GM12878 (cell line): ENCODE results near the gene IFNL1. TPM values are rescaled to one million over a fixed set of nuclear protein-coding genes. Genes with fewer than 3 reads are reported as not detected.
A peak's percentile ranks its signal among the peaks of the same experiment; 100 is the strongest.

Experiments used
- ATAC-seq: fragments of 200-7000 bp; cut with Tn5 transposase; 3 replicates; pipeline ENCODE4 v1.9.1; 2020; ENCODE audit warnings: mild to moderate bottlenecking, moderate library complexity
- BruUV-seq: library from RNA; stranded (reverse); fragments of 400-500 nt; replicated peaks from 2 replicates; lab custom pipeline; 2021; lab: Mats Ljungman, UMichigan
- CTCF ChIA-PET: fragments of 300-600 bp; sonication (Branson Sonifier 250); formaldehyde crosslinking; extraction: SDS; loops from one replicate; lab custom pipeline; 2021; ENCODE audit warnings: inconsistent platforms; lab: Yijun Ruan, JAX
- POLR2A ChIA-PET: fragments of 350-600 bp; formaldehyde crosslinking; extraction: SDS; loops from one replicate; lab custom pipeline; 2021; ENCODE audit warnings: inconsistent platforms; lab: Charles Lee
- RAD21 ChIA-PET: fragments of 300-600 bp; sonication (Branson Sonifier 250); formaldehyde crosslinking; loops from one replicate; lab custom pipeline; 2023; ENCODE audit warnings: antibody characterized with exemption; ENCODE audit not compliant: unreplicated experiment; lab: Charles Lee
- SMC1A ChIA-PET: fragments of 300-600 bp; sonication (Branson Sonifier 250); formaldehyde crosslinking; loops from one replicate; lab custom pipeline; 2023; ENCODE audit not compliant: unreplicated experiment, uncharacterized antibody; lab: Charles Lee
- DNase-seq: peaks from one replicate; pipeline ENCODE4 v3.0.0-alpha.2; 2011; ENCODE audit warnings: low read depth, low spot score
- FAIRE-seq: peaks from 3 replicates; lab custom pipeline; 2011; peaks lifted over from hg19 to GRCh38; lab: Jason Lieb, UNC
- H2AFZ ChIP-seq: 2 replicates; pipeline ENCODE4 v1.6.0; 2011; ENCODE audit warnings: low read depth, low read length, control low read depth; ENCODE audit not compliant: control insufficient read depth
- H3K27ac ChIP-seq: 2 replicates; pipeline ENCODE4 v1.5.1; 2011; ENCODE audit warnings: control low read depth; ENCODE audit not compliant: control insufficient read depth, insufficient read depth
- H3K27me3 ChIP-seq, 2 experiments: replicated peaks in 1 of 2; 2 replicates each; pipeline versions ENCODE4 v1.6.0 to v1.6.1; 2011; ENCODE audit warnings: low read length in 1 of 2; ENCODE audit not compliant: control insufficient read depth in 2 of 2, insufficient read depth in 2 of 2
- H3K36me3 ChIP-seq, 2 experiments: 2 replicates each; pipeline ENCODE4 v1.5.1; 2011; ENCODE audit warnings: low read length in 1 of 2; ENCODE audit not compliant: control insufficient read depth in 2 of 2, insufficient read depth in 2 of 2
- H3K4me1 ChIP-seq: 2 replicates; pipeline ENCODE4 v1.6.1; 2011; ENCODE audit warnings: mild to moderate bottlenecking, low read length, moderate library complexity, mixed read lengths; ENCODE audit not compliant: control insufficient read depth, insufficient read depth
- H3K4me2 ChIP-seq: 2 replicates; pipeline ENCODE4 v1.6.0; 2011; ENCODE audit warnings: control low read depth; ENCODE audit not compliant: control insufficient read depth, insufficient read depth
- H3K4me3 ChIP-seq: fragments of 200-600 bp; sonication (generic); 2 replicates; pipeline ENCODE4 v1.5.1; 2016
- H3K79me2 ChIP-seq: 2 replicates; pipeline ENCODE4 v1.6.0; 2011; ENCODE audit warnings: low read length; ENCODE audit not compliant: control insufficient read depth, insufficient read depth
- H3K9ac ChIP-seq: 2 replicates; pipeline ENCODE4 v1.8.0; 2011; ENCODE audit warnings: low read length, control low read depth, mixed read lengths; ENCODE audit not compliant: control insufficient read depth, insufficient read depth
- H3K9me3 ChIP-seq: replicated peaks from 3 replicates; pipeline ENCODE4 v1.5.1; 2011; ENCODE audit warnings: mild to moderate bottlenecking, low read length; ENCODE audit not compliant: control insufficient read depth, insufficient read depth
- H4K20me1 ChIP-seq: 2 replicates; pipeline ENCODE4 v1.6.0; 2011; ENCODE audit not compliant: control insufficient read depth, insufficient read depth
- ASH2L ChIP-seq: fragments of 300-600, 200-600 bp; sonication (generic); IDR thresholded peaks from 2 replicates; pipeline ENCODE4 v1.6.1; 2017; ENCODE audit warnings: low read depth, mild to moderate bottlenecking, borderline replicate concordance
- KLF5 ChIP-seq: fragments of 450-650 bp; IDR thresholded peaks from 2 replicates; pipeline ENCODE4 v1.6.1; 2014; ENCODE audit warnings: mild to moderate bottlenecking; ENCODE audit not compliant: partially characterized antibody
- RFX5 ChIP-seq: IDR thresholded peaks from 2 replicates; pipeline ENCODE4 v1.6.1; 2011; ENCODE audit warnings: low read depth, low read length, improper control_type of control experiment
- WGBS: methylation state at CpG from one replicate; pipeline ENCODE4 v1.1.6; 2016; ENCODE audit warnings: low lambda C conversion rate; ENCODE audit not compliant: insufficient replicate concordance, insufficient coverage; ENCODE audit errors: missing lambda C conversion rate; 5-methylcytosine and 5-hydroxymethylcytosine counted together
- in situ Hi-C: fragments of 300-500 bp; cut with MboI; formaldehyde crosslinking; loops from 9 replicates; pipeline ENCODE4 v1.14.3; 2018; ENCODE audit warnings: mixed read lengths
- intact Hi-C: fragments of 100-400 bp; cut with micrococcal nuclease; formaldehyde crosslinking; loops from one replicate; pipeline ENCODE4 v1.14.2; 2022; ENCODE audit not compliant: unreplicated experiment
- polyA plus RNA-seq, 11 experiments: library from polyadenylated mRNA; depleted of rRNA in 4 of 11; unstranded in 6 of 11; stranded (reverse) in 5 of 11; fragments of >200 nt; fragmentation: Nextera tagmentation in 4 of 11; fragmentation: Illumina TruSeq in 1 of 11; extraction: Ambion mirVana in 4 of 11; extraction: Trizol in 1 of 11; gene quantifications; 1 replicate in 1 of 11; 2 replicates in 10 of 11; pipeline versions ENCODE4 v1.2.1 to v1.2.3, GENCODE V29; 2011 to 2016; ENCODE audit warnings: inconsistent platforms in 2 of 11, missing spikeins in 2 of 11, low read depth in 1 of 11
- total RNA-seq, 4 experiments: library from RNA; depleted of rRNA in 3 of 4; stranded (reverse); fragments of >200 nt in 3 of 4; fragmentation: Illumina TruSeq in 1 of 4; extraction: Trizol in 1 of 4; gene quantifications; 2 replicates each; pipeline versions ENCODE4 v1.2.1 to v1.2.3, GENCODE V29; 2013 to 2021
- TF ChIP-seq, protein P1 (sequence below): IDR thresholded peaks from 2 replicates; pipeline ENCODE4 v1.6.1; 2011; ENCODE audit warnings: low read depth, mild to moderate bottlenecking, low read length, moderate library complexity, borderline replicate concordance; ENCODE audit errors: extremely low read depth
- TF ChIP-seq, protein P2 (sequence below): IDR thresholded peaks from 2 replicates; pipeline ENCODE4 v1.6.1; 2011; ENCODE audit warnings: low read depth, low read length, improper control_type of control experiment, borderline replicate concordance

The IFNL1 gene
- total and polyA plus RNA-seq, 10 of the 15 experiments (the other 5 are each of a cell fraction or from before 2014, with no cell fraction given), result not detected

DNA sequence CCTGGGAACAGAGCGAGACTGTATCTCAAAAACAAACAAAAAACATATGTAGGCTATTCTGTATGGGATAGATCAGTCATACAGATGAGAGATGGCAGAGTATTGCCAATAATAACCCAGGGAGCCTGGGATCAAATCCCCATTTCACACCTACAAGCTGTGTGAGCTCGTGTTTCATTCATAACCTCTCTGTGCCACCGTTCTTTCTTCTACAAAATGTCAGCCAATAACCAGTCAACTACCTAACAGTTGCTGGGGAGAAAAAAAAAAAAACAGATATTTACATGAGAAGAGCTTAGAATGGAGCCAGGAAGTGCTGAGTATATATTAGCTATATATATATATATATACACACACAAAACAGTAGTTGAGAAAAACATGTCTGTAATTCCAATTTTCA lies 34.5 kb upstream of the IFNL1 start:
- 2% methylated on average over 3 of the region's 3 CpGs for WGBS
- ChIA-PET CTCF (no interaction called here), POLR2A (interaction anchor here (0.6 kb wide), 2 partner anchors 39 to 929 kb away, joined by 3 read pairs; no protein-coding TSS in a partner anchor), RAD21 (no interaction called here), SMC1A (no interaction called here)
- Histone ChIP-seq H2AFZ (no peak overlapping the region), H4K20me1 (no peaks in the 10 kb centered on the region), H3K27ac (no peak overlapping the region), H3K4me2 (no peak overlapping the region), H3K4me3 (no peak overlapping the region), H3K4me1 (no peaks in the 10 kb centered on the region), H3K9me3 (no peaks in the 10 kb centered on the region), H3K27me3 (peaks cover 0 to 3% of the 10 kb centered on the region in 2 experiments; a peak in 3 of 4 replicates), H3K36me3 (no peaks in the 10 kb centered on the region), H3K9ac (no peak overlapping the region), H3K79me2 (no peaks in the 10 kb centered on the region)
- ATAC-seq, result no peak
- intact Hi-C loops, result no loop called here
- no peak for FAIRE-seq
- BruUV-seq, result no TSS peak
- in situ Hi-C loops, result no loop called here
- TF ChIP-seq, protein P1, sequence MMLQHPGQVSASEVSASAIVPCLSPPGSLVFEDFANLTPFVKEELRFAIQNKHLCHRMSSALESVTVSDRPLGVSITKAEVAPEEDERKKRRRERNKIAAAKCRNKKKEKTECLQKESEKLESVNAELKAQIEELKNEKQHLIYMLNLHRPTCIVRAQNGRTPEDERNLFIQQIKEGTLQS, result no peak
- TF ChIP-seq RFX5, result peak; percentile 30; the same call in 1 of the 2 replicates
- no peak for TF ChIP-seq KLF5
- no peak for DNase-seq

DNA sequence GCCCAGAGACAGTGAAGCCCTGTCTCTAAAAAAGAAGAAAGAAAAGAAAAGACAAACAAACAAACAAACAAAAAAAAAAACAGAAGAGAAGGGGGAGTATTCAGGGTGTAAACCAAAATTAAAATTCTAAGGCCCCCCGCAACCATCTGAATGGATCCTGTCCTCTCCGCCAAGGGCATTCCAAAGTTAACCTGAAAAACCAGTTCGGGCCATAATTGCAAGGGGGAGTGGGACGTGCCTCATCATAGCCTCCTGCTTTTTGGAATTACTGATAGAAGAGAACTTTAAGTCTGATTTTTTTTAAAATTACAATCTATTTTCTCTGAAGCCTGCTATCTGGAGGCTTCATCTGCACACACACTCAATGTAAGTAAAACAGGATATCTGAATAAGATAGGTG lies 33.7 kb upstream of the IFNL1 start:
- intact Hi-C loops, result no loop called here
- H3K27ac ChIP-seq, result no peak overlapping the region
- H3K27me3 ChIP-seq, result peaks cover 0 to 3% of the 10 kb centered on the region in 2 experiments; a peak in 3 of 4 replicates
- H3K9me3 ChIP-seq, result no peaks in the 10 kb centered on the region
- H3K79me2 ChIP-seq, result no peaks in the 10 kb centered on the region
- TF ChIP-seq ASH2L, result no peak
- TF ChIP-seq, protein P2, sequence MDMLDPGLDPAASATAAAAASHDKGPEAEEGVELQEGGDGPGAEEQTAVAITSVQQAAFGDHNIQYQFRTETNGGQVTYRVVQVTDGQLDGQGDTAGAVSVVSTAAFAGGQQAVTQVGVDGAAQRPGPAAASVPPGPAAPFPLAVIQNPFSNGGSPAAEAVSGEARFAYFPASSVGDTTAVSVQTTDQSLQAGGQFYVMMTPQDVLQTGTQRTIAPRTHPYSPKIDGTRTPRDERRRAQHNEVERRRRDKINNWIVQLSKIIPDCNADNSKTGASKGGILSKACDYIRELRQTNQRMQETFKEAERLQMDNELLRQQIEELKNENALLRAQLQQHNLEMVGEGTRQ, result no peak
- no peak for DNase-seq
- H3K4me2 ChIP-seq, result no peak overlapping the region
- 44% methylated on average over 4 of the region's 4 CpGs for WGBS
- SMC1A ChIA-PET, result no interaction called here
- FAIRE-seq, result no peak
- RAD21 ChIA-PET, result no interaction called here
- no TSS peak for BruUV-seq
- H3K4me3 ChIP-seq, result no peak overlapping the region
- CTCF ChIA-PET, result no interaction called here
- H2AFZ ChIP-seq, result no peak overlapping the region
- POLR2A ChIA-PET, result interaction anchor here (0.6 kb wide), 1 partner anchor 559 kb away, joined by 3 read pairs; no protein-coding TSS in a partner anchor
- no peaks in the 10 kb centered on the region for H3K4me1 ChIP-seq
- no peaks in the 10 kb centered on the region for H4K20me1 ChIP-seq
- ATAC-seq, result no peak
- H3K9ac ChIP-seq, result no peak overlapping the region
- in situ Hi-C loops, result no loop called here
- H3K36me3 ChIP-seq, result no peaks in the 10 kb centered on the region
